SW480 (cell line): ENCODE data around the gene GP5.

Experiments used
- DNase-seq: peaks from one replicate; pipeline ENCODE4 v3.0.0-alpha.2; 2016; ENCODE audit warnings: low spot score

GP5 gene

GRCh38 chr3:194348354-194348753 lies 50.7 kb downstream of the GP5 start:
- DNase-seq: no peak

- no peak for DNase-seq
Observed at GRCh38 chr3:194346621-194347020, 52.4 kb downstream of the GP5 start.

GRCh38 chr3:194346035-194346434 lies 53.0 kb downstream of the GP5 start:
- no peak for DNase-seq
